Activated CD8-positive, alpha-beta memory T cell treated with anti-CD3 and anti-CD28 coated beads for 48 hours (primary cell): Measurements from ENCODE around the gene DGKH.
A peak's percentile ranks its signal among the peaks of the same experiment; 100 is the strongest.
"Not testable (repeated sequence)": the region's sequence is repeated elsewhere in the genome, so short reads cannot be mapped to it uniquely, and the experiment has no call there.

Experiments
- DNase-seq, 3 experiments: peaks; one replicate each; pipeline ENCODE4 v3.0.0-alpha.2; 2020; ENCODE audit warnings: low read depth in 2 of 3, low spot score in 2 of 3

Gene DGKH

DNA sequence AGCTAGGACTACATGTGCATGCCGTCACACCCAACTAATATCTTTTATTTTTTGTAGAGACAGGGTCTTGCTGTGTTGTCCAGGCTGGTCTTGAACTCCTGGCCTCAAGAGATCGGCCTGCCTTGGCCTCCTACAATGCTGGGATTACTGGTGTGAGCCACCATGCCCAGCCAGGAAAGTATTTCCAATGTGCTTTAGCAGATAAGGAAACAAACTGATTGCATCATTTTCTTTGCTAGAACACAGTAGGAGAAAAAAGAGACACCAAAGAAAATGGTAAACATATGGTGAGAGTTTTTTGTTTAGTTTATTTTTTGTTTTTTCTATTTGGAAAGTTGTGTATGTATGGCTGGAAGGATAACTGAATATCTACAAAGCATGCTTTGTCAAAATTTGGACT lies 176.6 kb downstream of the DGKH start:
- DNase-seq = no peak

DNA sequence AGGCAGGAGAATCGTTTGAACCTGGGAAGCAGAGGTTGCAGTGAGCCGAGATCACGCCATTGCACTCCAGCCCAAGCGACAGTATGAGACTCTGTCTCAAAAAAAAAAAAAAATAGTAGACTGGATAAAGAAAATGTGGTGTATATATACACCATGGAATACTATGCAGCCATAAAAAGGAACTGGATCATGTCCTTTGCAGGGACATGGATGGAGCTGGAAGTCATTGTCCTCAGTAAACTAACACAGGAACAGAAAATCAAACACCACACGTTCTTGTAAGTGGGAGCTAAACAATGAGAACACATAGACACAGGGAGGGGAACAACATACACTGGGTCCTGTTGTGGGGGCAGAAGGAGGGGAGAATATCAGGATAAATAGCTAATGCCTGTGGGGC lies 178.3 kb downstream of the DGKH start:
- not testable (repeated sequence) for DNase-seq

DNA sequence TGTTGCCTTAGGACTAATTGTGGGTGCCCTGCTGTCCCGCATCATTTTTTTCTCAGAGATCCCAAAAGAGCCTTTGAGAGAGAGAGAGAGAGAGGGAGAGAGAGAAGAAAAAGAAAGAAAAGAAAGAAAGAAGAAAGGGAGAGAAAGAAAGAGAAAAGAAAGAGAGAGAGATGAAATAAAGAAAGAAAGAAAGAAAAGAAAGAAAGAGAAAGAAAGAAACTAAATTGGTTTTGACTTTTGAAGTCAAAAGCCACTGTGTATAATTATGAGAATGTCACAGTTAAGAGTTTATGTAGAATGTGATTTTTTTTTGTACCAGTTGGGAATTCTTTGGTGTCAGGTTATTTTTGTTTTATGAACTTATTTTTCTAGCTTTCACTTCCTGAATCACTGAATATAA lies 180.1 kb downstream of the DGKH start:
- no peak for DNase-seq

DNA sequence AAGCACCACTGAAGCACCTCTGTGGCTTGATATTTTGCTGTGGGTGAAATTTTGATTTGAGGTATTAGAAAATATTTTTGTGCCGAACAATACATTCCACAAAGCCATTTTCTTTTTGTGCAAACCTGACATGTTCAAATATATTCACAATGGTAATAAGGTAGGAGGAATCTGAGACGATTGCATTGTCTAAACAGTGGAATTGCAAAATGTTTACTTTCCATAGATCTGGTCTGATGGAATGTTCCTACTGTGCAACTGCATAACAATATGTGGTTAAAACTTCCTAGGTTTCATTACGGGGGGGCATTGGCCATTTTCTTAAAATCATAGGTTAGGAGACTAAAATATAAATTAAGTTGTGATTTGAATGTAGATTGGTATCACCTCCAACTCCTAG lies 180.8 kb downstream of the DGKH start:
- DNase-seq = no peak

DNA sequence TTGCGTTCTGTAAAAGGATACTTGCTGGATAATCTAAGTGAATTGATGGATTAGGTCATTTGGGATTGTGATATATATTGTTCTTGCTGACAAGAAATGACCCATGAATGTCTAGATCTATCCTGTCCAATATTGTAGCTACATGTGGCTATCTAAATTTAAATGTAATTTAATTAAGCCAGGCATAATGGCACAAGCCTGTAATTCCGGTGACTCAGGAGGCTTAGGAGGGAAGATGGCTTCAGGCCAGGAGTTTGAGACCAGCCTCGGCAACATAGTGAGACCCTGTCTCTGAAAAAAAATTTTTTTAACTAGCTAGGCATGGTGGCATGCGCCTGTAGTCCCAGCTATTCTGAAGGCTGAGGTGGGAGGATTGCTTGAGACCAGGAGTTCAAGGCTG lies 184.2 kb downstream of the DGKH start:
- no peak for DNase-seq

DNA sequence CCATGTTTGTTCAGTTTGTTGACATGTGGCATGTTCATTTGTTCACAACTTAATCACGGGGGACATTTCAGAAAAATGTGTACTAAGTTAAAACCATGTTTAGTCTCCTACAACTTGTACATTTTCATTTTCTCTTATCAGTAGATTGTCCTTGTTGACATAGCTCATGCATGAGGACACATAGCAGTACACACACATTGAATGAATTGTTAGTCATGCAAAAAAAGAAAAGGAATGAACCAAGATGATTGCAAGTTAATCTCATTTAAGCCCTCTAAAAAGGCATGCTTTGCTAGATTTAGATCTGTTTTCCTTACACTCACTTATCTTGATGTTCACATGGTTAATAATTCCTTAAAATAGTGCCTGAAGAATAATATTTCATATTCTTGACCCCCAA lies 185.3 kb downstream of the DGKH start:
- DNase-seq = no peak

DNA sequence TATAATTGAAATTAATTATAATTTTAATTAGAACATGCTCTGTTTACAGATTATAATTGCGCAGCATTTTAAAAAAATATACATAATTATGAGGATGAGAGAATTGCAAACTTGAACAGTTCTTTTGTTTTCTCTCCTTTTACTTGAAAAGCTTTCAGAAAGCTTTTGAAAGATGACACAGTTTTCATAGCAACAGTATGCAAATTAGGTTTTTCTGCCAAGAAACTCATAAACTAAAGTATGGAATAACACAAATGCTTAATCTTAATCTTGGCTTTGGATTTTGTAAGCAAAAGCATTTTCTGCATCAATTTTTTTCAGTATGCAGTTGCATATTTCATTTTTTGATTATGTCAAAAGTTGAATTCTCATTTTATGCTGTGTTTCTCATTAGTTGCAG lies 190.7 kb downstream of the DGKH start:
- DNase-seq = no peak

DNA sequence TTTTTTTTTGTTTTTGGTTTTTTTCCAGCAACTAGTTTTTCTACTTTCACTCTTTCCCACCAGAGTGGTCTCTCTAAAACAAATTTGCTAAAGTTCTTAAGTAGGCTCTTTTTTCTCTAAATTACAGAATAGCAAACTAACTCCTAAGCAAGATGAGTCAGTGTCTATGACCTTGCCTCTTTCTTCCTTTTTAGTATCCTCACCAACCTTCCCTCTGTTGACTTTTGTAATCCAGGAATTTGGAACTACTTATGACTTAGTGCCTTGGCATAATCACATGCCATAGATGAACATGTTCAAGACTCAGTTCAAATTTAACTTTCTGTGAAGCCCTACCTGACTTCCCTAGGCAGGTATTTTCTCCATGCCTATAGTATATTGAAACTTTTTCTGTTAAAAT lies 191.2 kb downstream of the DGKH start:
- no peak for DNase-seq

DNA sequence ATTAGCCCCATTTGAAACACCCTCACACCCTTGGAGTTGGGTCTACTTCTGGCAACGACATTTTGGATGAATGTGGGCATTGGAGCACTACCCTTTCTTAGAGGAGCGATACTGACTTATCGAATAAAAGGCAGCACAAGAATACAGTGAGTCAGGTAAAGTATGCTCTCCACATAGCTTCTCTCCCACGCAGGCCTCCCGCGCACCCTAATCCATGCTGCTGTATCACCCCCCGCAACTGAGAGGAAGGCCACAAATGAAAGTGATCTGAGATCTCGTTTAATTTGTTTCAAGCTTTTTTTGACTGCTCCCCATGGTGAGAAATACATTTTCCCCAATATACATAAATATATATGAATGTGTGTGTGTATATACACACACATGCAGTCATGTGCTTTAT lies 198.1 kb downstream of the DGKH start:
- DNase-seq = no peak

DNA sequence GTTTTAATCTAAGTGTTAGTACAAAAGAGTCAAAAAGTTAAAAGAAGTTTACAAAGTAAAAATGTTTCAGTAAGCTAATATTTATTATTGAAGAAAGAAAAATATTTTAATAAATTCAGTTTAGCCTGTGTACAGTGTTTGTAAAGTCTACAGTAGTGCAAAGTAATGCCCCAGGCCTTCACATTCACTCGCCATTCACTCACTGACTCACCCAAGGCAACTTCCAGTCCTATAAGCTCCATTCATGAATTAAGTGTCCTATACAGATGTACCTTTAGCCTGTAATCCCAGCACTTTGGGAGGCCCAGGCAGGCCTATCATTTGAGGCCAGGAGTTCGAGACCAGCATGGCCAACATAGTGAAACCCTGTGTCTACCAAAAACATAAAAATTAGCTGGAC lies 199.4 kb downstream of the DGKH start:
- DNase-seq = no peak

DNA sequence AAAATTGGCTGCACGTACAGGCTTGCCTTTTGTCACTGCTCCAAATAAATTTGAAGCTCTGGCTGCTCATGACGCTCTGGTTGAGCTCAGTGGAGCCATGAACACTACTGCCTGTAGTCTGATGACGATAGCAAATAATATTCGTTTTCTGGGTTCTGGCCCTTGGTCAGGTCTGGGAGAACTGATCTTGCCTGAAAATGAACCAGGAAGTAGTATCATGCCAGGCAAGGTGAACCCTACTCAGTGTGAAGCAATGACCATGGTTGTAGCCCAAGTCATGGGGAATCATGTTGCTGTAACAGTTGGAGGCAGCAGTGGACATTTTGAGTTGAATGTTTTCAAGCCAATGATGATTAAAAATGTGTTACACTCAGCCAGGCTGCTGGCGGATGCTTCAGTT lies 207.4 kb downstream of the DGKH start:
- no peak for DNase-seq

DNA sequence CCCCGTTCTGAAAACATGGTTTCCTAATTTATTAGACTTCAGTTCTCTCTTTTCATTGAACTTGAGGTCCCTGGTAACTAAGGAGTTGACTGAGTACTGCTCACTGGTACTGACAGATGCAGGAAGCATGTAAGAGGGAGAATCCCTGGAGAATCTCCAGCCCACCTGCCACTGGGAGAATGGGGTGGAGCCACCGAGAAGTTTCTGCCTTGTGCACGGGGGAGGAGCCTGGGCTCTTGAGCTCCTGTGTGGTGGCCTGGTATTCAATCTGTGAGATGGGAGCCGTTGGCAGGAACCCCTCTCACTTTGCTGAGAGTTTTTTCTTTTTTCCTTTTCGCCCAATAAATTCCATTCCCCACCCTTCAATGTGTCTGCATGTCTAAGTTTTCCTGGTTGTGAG lies 210.3 kb downstream of the DGKH start:
- DNase-seq = no peak

DNA sequence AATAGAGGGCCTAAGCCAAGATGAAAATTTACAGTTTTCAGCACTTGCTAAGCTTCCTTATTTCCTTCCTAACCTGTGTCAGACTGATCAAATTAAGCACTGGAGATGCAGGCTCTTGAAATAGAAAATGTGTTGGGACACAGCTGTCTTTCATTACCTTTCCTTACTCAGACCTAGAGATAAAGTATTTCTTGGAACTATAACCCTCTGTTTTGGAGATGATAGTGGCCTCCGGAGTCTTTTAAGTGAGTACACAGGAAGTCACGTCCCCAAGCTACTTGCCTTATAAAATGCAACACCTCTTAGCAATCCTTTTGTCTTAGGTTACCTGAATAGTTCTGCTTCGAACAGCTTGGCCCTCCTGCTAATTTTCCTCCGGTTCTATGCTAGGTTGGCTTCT lies 211.1 kb downstream of the DGKH start:
- DNase-seq = no peak

DNA sequence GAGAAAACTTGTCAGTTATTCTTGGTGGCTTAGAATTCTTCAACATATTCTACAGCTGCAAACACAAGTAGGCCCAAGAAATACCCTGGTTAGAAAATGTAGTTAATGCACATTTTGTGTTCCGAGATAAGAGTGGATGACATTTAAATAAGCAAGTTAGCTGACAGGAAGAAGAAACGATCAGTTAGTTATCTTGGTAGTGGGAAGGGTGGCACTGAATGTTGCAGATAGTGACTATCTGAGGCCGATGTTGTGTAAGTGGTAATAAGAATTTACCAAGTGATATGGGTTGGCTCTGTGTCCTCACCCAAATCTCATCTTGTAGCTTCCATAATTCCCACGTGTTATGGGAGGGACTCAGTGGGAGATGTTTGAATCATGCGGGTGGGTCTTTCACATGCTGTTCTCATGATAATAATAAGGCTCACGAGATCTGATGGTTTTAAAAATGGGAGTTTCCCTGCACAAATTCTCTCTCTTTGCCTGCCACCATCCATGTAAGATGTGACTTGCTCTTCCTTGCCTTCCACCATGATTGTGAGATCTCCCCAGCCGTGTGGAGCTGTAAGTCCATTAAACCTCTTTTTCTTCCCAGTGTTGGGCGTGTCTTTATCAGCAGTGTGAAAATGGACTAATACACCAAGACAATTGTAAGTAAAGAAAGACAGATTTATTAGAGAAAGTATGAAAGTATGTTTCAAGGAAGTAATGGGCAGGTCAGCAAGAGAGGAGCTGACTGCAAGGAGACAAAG lies 212.6 kb downstream of the DGKH start:
- no peak for DNase-seq

DNA sequence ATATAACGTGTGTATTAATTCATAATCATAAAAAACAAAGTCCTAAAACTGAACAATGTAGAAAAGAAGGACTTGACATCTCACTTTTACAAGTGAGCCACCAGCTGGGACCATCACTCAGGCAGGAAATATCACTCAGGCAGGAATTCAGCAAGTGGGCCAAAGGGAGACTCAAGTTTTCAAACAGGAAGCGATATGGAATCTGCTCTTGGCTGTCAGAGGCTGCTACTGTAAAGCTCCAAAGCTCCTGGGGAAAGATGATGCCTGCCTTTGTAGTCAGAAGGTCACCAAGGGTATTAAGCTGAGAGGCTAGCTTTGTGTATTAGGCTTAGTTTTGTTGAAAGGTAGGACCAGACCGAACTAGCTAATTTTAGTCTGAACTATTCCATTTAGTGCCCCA lies 218.0 kb downstream of the DGKH start:
- DNase-seq = no peak

DNA sequence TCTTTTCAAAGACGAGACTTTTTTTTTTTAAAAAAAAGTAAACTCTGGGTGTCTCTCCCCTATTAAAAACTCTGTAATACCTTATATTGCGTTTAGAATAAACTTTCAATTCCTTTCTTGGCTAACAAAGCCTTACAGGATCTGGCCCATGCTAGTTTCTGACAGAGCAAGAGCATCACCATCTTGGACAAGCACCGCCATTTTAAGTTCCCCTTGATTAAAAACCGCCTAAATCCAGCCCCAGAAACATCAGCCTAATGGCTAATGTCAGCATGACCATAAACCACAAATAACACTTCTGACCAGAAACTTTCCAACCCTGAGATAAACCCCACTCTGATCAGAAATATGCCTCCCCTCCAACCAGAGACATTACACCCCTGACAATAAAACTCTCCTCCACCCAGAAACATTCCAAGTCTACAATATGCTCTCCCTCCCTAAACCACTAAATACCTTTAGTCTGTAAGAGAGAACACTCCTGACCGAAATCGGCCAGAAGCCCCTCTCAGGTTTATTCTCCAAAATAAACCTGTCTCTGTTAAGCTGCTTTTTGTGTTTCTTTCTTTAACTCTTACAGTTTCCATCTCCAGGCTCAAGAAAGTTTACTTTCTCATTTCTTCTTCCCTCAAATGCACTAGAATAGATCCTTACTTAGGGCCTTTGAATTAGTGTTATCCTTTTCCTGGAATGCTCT lies 221.9 kb downstream of the DGKH start:
- no peak for DNase-seq

DNA sequence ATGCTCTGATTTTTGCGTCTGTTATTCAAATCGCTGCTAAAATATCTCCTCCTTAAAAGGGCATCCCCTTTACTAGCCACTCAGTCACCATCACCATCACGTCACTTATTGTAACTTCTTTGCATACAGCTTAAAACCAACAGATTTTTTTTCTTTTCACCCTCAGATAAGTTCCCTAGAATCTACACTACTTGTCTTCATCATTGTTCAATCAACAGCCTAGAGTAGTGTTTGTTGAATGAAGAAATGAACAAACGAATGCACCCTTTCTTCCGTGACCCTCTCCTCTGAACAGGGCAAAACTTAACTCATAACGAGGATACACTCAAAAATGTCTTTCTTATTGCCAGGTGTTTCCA lies 222.4 kb downstream of the DGKH start:
- no peak for DNase-seq

DNA sequence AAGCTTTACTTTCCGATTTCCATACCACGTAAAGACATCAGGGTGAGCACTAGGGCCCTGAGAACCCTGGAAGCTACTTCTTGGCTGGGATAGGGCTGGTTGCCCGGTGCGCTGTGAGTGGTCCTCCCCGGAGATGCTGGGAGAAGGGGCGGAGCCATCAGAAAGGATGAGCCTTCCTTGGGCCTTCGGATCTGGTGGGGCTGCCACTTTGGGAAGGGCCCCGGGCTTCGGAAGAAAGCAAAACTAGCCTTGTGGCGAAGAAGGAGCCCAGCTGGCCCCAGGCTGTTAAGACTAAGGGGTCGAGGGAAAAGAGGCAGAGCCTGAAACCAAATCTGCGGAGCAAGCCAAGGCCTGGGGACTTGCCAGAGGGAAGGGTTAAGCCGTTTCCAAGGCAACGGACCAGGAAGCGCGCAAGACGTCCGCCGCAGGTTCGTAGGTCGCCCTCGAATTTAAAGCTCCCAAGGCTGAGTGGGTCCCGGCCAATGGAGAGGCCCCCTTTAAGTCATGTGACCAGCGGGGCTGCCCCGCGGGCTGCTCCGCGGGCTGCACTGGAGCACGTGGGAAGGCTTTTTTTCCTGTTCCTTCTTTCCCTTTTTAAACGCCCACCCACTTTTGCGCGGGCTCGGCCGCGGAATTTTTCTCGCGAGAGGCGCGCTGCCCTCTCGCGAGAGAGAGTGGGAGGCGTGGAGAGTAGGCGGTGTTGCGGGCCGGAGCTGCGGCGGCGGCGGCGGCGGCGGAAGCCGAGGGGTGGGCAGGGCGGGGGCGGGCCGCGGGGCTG lies 223.1 kb downstream of the DGKH start:
- DNase-seq = peak; percentile 75 to 91 (median 77)

DNA sequence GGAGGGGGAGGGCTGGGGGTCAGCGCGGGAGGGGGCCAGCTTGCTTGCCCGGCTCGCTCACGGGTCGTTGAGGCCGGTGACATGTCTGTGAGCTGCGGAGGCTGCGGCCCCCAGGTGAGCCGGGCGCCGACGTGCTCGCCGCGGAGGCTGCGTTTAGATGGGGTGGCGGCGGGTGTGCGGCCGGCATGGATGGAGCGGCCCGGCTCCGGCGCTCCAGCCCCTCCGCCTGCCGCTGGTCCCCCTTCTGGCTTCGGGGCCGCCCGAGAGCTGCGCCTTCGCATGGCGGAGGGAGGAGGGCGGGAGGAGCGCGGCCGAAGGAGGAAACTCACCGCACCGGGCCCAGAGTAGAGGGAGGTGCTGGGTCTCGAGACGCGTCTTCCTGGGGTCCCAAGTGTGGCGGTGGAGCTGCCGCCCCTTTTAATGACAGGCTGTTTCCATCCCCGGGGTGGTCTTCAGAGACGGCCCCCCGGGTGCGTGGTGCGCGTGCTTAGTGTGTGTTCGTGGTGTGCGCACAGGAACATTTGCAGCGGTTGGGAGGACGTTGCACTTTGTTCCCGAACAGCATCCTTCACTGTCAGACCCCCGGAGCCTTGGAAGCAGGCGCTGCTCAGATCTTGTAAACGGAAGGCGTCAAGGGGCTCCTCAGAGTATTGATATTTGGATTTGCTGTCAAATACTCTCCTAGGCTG lies 223.8 kb downstream of the DGKH start, which contains the start of gene AKAP11:
TSS of gene AKAP11 (plus strand) at position 38 of the 689 bp plus-strand sequence. CDS start 14,197 bp downstream, outside the sequence.
- DNase-seq = peak; percentile 18 to 42 (median 39)

DNA sequence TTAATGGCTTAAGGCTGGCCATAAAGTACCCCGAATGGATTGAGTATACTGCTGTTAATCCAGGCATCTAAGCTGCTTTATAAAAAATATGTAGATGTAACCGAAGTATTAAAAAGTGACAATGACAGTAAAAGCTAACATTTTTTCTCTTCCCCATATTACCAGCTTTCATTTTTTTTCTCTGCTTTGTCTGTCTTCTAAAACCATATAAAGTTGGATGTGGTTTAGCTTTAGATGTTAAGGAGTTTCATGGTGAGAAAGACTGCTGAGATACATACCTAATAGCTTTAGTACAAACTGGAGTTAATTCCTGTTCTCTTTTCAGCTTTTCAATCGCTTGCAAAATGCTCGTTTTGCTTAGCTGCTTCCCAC lies 224.3 kb downstream of the DGKH start:
- no peak for DNase-seq

DNA sequence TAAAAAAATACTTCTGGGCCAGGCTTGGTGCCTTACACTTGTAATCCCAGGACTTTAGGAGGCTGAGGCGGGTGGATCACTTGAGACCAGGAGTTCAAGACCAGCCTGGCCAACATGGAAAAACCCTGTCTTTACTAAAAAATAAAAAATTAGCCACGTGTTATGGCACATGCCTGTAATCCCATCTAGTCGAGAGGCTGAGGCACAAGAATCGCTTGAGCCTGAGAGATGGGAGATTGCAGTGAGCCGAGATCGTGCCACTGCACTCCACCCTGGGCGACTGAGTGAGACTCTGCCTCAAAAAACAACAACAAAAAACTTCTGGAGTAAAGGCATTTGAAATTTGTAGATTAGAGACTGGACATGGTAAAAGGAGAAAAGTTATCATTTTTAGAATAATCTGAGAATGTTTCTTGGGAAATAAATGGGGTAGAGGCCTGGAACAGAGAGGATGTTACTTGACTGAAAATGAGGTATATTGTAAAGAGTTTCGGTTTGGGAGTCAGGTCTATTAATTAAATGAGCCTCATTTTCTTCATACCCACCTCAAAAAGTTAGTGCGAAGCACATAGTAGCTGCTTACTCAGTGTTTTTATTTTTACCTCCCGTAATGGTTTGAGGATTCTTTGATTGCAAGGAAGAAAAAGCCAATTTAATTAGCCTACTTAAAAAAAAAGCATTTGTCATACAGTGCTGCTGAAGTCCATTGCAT lies 226.1 kb downstream of the DGKH start:
- DNase-seq = no peak
